K562 (cell line): ENCODE data around the gene MINDY4. TPM values are rescaled to one million over a fixed set of nuclear protein-coding genes. Genes with fewer than 3 reads are reported as not detected.

Source experiments
- BMI1 ChIP-seq: fragments of 150-350 bp; IDR thresholded peaks from 2 replicates; pipeline ENCODE4 v1.6.1; 2014; ENCODE audit warnings: low read length
- EP300 ChIP-seq: IDR thresholded peaks from 2 replicates; pipeline ENCODE4 v1.6.1; 2012; ENCODE audit warnings: low read length, improper control_type of control experiment
- FOXP1 ChIP-seq: sonication (generic); formaldehyde crosslinking; IDR thresholded peaks from 2 replicates; pipeline ENCODE4 v1.8.0; 2022; ENCODE audit warnings: mild to moderate bottlenecking, missing genetic modification reagents
- HDAC8 ChIP-seq: fragments of 450-650 bp; IDR thresholded peaks from 2 replicates; pipeline ENCODE4 v1.6.1; 2016; ENCODE audit warnings: mild to moderate bottlenecking, missing genetic modification characterization, moderate library complexity, missing compliant biosample characterization
- NCOA2 ChIP-seq, 2 experiments: fragments of 450-650 bp; IDR thresholded peaks; 2 replicates each; pipeline ENCODE4 v1.6.1; 2018; ENCODE audit warnings: mild to moderate bottlenecking in 2 of 2, moderate library complexity in 1 of 2; ENCODE audit not compliant: partially characterized antibody in 2 of 2
- THRAP3 ChIP-seq: fragments of 450-650 bp; IDR thresholded peaks from 2 replicates; pipeline ENCODE4 v1.6.1; 2016; ENCODE audit warnings: mild to moderate bottlenecking, inconsistent platforms, borderline replicate concordance
- ZNF124 ChIP-seq: sonication (generic); formaldehyde crosslinking; IDR thresholded peaks from 2 replicates; pipeline ENCODE4 v1.8.1; 2022; ENCODE audit warnings: missing genetic modification reagents
- ZNF586 ChIP-seq: fragments of 450-650 bp; formaldehyde crosslinking; conservative IDR thresholded peaks from 2 replicates; pipeline ENCODE4 v1.4.0; 2020; ENCODE audit warnings: mild to moderate bottlenecking, moderate library complexity
- polyA plus RNA-seq, 8 experiments: library from polyadenylated mRNA; depleted of rRNA in 4 of 8; stranded (reverse) in 5 of 8; unstranded in 3 of 8; fragments of >200 nt; fragmentation: Nextera tagmentation in 2 of 8; fragmentation: Illumina TruSeq in 1 of 8; extraction: Ambion mirVana in 2 of 8; extraction: Trizol in 1 of 8; gene quantifications; 2 replicates each; pipeline versions ENCODE4 v1.2.1 to v1.2.3, GENCODE V29; 2011 to 2014; ENCODE audit warnings: inconsistent platforms in 1 of 8, missing spikeins in 1 of 8
- total RNA-seq, 7 experiments: library from RNA; depleted of rRNA in 6 of 7; stranded (reverse); fragments of >200 nt in 6 of 7; fragmentation: Illumina TruSeq in 2 of 7; extraction: Trizol in 2 of 7; gene quantifications; 2 replicates each; pipeline versions ENCODE4 v1.2.1 to v1.2.3, GENCODE V29; 2011 to 2021; ENCODE audit warnings: low replicate concordance in 1 of 7
- TF ChIP-seq, protein P1 (sequence below), 2 experiments: fragments of 450-650 bp; formaldehyde crosslinking in 1 of 2; IDR thresholded peaks; 2 replicates each; pipeline versions ENCODE4 v1.4.0 to v1.6.1; 2014 to 2020; ENCODE audit warnings: mild to moderate bottlenecking in 2 of 2, borderline replicate concordance in 1 of 2, low read depth in 1 of 2
- TF ChIP-seq, protein P2 (sequence below): fragments of 450-650 bp; formaldehyde crosslinking; IDR thresholded peaks from 2 replicates; pipeline ENCODE4 v1.4.0; 2020; ENCODE audit warnings: mild to moderate bottlenecking
- TF ChIP-seq, protein P3 (sequence below), 2 experiments: fragments of 200-800 bp in 1 of 2; sonication (Bioruptor generic) in 1 of 2; sonication (generic) in 1 of 2; formaldehyde crosslinking in 1 of 2; IDR thresholded peaks in 1 of 2; conservative IDR thresholded peaks in 1 of 2; 2 replicates each; pipeline versions ENCODE4 v1.5.0 to v1.6.1; 2016 to 2020; ENCODE audit warnings: missing compliant biosample characterization in 1 of 2, missing genetic modification characterization in 1 of 2, missing genetic modification reagents in 1 of 2
- TF ChIP-seq, protein P4 (sequence below): fragments of 250-450 bp; sonication (Bioruptor Pico); IDR thresholded peaks from 2 replicates; pipeline ENCODE4 v1.6.1; 2021; ENCODE audit warnings: mild to moderate bottlenecking

The MINDY4 gene
- total and polyA plus RNA-seq, 9 of the 15 experiments (the other 6 are each of a cell fraction or from before 2014, with no cell fraction given), result 2.1 to 16.7 (median 11.0) TPM

DNA sequence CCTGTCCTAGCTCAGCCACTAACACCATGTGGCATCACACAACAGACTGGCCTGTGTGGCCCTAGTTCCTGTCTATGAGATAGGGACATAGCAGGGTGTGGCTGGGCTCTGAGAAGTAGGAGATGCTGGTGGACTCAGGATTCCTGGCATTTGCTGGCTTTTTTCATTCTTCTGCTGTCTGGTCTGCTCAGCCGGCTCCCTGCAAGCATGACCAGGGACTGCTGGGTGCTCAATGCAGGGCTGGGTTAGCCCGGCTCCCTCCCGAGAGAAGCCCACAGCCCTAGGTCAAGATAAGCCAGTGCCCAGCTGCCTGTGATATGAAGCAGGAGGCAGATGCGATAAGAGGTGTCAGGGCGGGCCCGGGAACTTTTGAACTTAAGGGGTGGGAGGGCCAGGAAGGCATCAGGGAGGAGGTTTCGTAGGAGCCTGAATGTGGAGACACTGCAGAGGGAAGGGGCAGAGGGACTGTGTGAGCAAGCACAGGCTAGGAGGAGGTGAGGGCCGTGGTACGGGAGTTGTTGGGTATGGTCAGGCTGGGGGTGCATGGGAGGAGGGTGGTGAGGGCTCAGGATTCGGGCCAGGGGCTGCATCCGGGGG, 143.9 kb downstream of the MINDY4 start (continued):
- TF ChIP-seq, protein P1, sequence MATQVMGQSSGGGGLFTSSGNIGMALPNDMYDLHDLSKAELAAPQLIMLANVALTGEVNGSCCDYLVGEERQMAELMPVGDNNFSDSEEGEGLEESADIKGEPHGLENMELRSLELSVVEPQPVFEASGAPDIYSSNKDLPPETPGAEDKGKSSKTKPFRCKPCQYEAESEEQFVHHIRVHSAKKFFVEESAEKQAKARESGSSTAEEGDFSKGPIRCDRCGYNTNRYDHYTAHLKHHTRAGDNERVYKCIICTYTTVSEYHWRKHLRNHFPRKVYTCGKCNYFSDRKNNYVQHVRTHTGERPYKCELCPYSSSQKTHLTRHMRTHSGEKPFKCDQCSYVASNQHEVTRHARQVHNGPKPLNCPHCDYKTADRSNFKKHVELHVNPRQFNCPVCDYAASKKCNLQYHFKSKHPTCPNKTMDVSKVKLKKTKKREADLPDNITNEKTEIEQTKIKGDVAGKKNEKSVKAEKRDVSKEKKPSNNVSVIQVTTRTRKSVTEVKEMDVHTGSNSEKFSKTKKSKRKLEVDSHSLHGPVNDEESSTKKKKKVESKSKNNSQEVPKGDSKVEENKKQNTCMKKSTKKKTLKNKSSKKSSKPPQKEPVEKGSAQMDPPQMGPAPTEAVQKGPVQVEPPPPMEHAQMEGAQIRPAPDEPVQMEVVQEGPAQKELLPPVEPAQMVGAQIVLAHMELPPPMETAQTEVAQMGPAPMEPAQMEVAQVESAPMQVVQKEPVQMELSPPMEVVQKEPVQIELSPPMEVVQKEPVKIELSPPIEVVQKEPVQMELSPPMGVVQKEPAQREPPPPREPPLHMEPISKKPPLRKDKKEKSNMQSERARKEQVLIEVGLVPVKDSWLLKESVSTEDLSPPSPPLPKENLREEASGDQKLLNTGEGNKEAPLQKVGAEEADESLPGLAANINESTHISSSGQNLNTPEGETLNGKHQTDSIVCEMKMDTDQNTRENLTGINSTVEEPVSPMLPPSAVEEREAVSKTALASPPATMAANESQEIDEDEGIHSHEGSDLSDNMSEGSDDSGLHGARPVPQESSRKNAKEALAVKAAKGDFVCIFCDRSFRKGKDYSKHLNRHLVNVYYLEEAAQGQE (IDR thresholded peaks at IDR 0.05; ENCODE audit: borderline replicate concordance), result no peak
- TF ChIP-seq, protein P1 (CRISPR knock-in tag; IDR thresholded peaks at IDR 0.05; ENCODE audit: low read depth), result no peak
- TF ChIP-seq NCOA2 (IDR thresholded peaks at IDR 0.05; ENCODE audit: partially characterized antibody in 2 of 2) (no peak), HDAC8 (tag) (no peak), FOXP1 (CRISPR knock-in tag) (0 out of 2 replicates have a peak, but pooled peaks have one; percentile 41), ZNF586 (CRISPR knock-in tag) (no peak), BMI1 (no peak), ZNF124 (CRISPR knock-in tag) (no peak), THRAP3 (no peak), EP300 (peak; percentile 97)
- TF ChIP-seq, protein P2, sequence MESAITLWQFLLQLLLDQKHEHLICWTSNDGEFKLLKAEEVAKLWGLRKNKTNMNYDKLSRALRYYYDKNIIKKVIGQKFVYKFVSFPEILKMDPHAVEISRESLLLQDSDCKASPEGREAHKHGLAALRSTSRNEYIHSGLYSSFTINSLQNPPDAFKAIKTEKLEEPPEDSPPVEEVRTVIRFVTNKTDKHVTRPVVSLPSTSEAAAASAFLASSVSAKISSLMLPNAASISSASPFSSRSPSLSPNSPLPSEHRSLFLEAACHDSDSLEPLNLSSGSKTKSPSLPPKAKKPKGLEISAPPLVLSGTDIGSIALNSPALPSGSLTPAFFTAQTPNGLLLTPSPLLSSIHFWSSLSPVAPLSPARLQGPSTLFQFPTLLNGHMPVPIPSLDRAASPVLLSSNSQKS, result no peak
- TF ChIP-seq, protein P3, sequence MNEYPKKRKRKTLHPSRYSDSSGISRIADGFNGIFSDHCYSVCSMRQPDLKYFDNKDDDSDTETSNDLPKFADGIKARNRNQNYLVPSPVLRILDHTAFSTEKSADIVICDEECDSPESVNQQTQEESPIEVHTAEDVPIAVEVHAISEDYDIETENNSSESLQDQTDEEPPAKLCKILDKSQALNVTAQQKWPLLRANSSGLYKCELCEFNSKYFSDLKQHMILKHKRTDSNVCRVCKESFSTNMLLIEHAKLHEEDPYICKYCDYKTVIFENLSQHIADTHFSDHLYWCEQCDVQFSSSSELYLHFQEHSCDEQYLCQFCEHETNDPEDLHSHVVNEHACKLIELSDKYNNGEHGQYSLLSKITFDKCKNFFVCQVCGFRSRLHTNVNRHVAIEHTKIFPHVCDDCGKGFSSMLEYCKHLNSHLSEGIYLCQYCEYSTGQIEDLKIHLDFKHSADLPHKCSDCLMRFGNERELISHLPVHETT (CRISPR knock-in tag; conservative IDR thresholded peaks at IDR 0.05 in 1 of 2, IDR thresholded peaks at IDR 0.05 in 1 of 2), result peak in 1 of 2 experiments; percentile 89; a peak in 2 of 4 replicates
- TF ChIP-seq, protein P4, sequence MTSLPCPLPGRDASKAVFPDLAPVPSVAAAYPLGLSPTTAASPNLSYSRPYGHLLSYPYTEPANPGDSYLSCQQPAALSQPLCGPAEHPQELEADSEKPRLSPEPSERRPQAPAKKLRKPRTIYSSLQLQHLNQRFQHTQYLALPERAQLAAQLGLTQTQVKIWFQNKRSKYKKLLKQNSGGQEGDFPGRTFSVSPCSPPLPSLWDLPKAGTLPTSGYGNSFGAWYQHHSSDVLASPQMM (CRISPR knock-in tag), result no peak
